ENCODE measurements around the gene ACBD6.

DNA sequence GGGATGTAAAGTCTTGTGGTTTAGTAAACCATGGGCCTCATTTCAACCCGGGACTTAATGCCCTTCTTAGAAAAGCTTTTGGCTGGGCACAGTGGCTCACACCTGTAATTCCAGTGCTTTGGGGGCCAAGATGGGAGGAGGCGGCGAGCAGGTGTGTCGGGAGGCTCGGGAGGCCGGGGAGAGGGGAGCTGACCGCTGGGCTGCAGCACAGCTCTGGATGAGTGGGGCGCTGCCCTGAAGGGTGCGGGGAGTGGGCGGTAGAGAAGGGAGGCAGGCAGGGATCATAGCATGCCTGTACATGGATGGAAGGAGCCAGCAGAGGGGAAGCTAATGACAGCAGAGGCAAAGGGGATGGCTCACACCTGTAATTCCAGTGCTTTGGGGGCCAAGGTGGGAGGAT lies 241.3 kb downstream of the ACBD6 start:
- TF ChIP-seq POLR2AphosphoS5 (IDR thresholded peaks at IDR 0.05; ENCODE audit: low read depth), result no peak
- TF ChIP-seq, protein P1, sequence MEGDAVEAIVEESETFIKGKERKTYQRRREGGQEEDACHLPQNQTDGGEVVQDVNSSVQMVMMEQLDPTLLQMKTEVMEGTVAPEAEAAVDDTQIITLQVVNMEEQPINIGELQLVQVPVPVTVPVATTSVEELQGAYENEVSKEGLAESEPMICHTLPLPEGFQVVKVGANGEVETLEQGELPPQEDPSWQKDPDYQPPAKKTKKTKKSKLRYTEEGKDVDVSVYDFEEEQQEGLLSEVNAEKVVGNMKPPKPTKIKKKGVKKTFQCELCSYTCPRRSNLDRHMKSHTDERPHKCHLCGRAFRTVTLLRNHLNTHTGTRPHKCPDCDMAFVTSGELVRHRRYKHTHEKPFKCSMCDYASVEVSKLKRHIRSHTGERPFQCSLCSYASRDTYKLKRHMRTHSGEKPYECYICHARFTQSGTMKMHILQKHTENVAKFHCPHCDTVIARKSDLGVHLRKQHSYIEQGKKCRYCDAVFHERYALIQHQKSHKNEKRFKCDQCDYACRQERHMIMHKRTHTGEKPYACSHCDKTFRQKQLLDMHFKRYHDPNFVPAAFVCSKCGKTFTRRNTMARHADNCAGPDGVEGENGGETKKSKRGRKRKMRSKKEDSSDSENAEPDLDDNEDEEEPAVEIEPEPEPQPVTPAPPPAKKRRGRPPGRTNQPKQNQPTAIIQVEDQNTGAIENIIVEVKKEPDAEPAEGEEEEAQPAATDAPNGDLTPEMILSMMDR (IDR thresholded peaks at IDR 0.05; ENCODE audit: insufficient read depth, low read length), result no peak
- no peak for TF ChIP-seq SPI1 (IDR thresholded peaks at IDR 0.05; ENCODE audit: borderline replicate concordance, low read depth)
